ENCODE results near the gene SPN. TPM values are rescaled to one million over a fixed set of nuclear protein-coding genes. Genes with fewer than 3 reads are reported as not detected.
"Not testable (repeated sequence)": the region's sequence is repeated elsewhere in the genome, so short reads cannot be mapped to it uniquely, and the experiment has no call there.

The SPN gene
- total RNA-seq, 1 experiment from 2014 or later, result 0.48 TPM

GRCh38 chr16:29678691-29679267 is 15.7 kb downstream of the SPN start, which contains the start of gene QPRT:
TSS of gene QPRT (plus strand) at chr16:29679180. CDS start at chr16:29679198, 18 bp downstream.
- Histone ChIP-seq H3K4me3 (ENCODE audit: insufficient read depth, low read depth, low read length) (peak within 1 kb of the TSS; percentile 60), H3K36me3 (replicated peaks; ENCODE audit: control insufficient read depth, insufficient read depth, low read length) (no peaks in the 10 kb centered on the region; the same call in none of the 2 replicates), H3K27me3 (ENCODE audit: control insufficient read depth, insufficient read depth, low read length) (no peaks in the 10 kb centered on the region)
- peak; percentile 95 for DNase-seq

- Histone ChIP-seq H3K27me3 (ENCODE audit: control insufficient read depth, insufficient read depth, low read length) (no peaks in the 10 kb centered on the region), H3K36me3 (replicated peaks; ENCODE audit: control insufficient read depth, insufficient read depth, low read length) (no peaks in the 10 kb centered on the region; the same call in none of the 2 replicates), H3K4me3 (ENCODE audit: insufficient read depth, low read depth, low read length) (0 out of 2 replicates have a peak overlapping the region, but pooled peaks have one; percentile 2)
- no peak for DNase-seq
These were observed 17.1 kb downstream of the SPN start for GRCh38 chr16:29680180-29680598.

GRCh38 chr16:29683543-29684090 is 20.6 kb downstream of the SPN start:
- Histone ChIP-seq H3K36me3 (replicated peaks; ENCODE audit: control insufficient read depth, insufficient read depth, low read length) (no peaks in the 10 kb centered on the region; the same call in none of the 2 replicates), H3K27me3 (ENCODE audit: control insufficient read depth, insufficient read depth, low read length) (no peaks in the 10 kb centered on the region), H3K4me3 (ENCODE audit: insufficient read depth, low read depth, low read length) (no peak overlapping the region)
- no peak for DNase-seq

GRCh38 chr16:29684679-29685078 is 21.6 kb downstream of the SPN start:
- Histone ChIP-seq H3K4me3 (ENCODE audit: insufficient read depth, low read depth, low read length) (no peak overlapping the region), H3K27me3 (ENCODE audit: control insufficient read depth, insufficient read depth, low read length) (no peaks in the 10 kb centered on the region), H3K36me3 (replicated peaks; ENCODE audit: control insufficient read depth, insufficient read depth, low read length) (no peaks in the 10 kb centered on the region; the same call in none of the 2 replicates)
- peak; percentile 30 for DNase-seq

GRCh38 chr16:29686740-29687332 is 23.8 kb downstream of the SPN start:
- no peaks in the 10 kb centered on the region; the same call in none of the 2 replicates for H3K36me3 ChIP-seq (replicated peaks; ENCODE audit: control insufficient read depth, insufficient read depth, low read length)
- no peak for DNase-seq
- H3K4me3 ChIP-seq (ENCODE audit: insufficient read depth, low read depth, low read length), result no peak overlapping the region
- no peaks in the 10 kb centered on the region for H3K27me3 ChIP-seq (ENCODE audit: control insufficient read depth, insufficient read depth, low read length)

GRCh38 chr16:29687755-29688154 is 24.7 kb downstream of the SPN start:
- H3K36me3 ChIP-seq (replicated peaks; ENCODE audit: control insufficient read depth, insufficient read depth, low read length), result no peaks in the 10 kb centered on the region; the same call in none of the 2 replicates

GRCh38 chr16:29688172-29688571 is 25.1 kb downstream of the SPN start:
- H3K4me3 ChIP-seq (ENCODE audit: insufficient read depth, low read depth, low read length), result no peak overlapping the region
- peak; percentile 52 for DNase-seq
- H3K36me3 ChIP-seq (replicated peaks; ENCODE audit: control insufficient read depth, insufficient read depth, low read length), result no peaks in the 10 kb centered on the region; the same call in none of the 2 replicates
- no peaks in the 10 kb centered on the region for H3K27me3 ChIP-seq (ENCODE audit: control insufficient read depth, insufficient read depth, low read length)

More at GRCh38 chr16:29687755-29688154, 24.7 kb downstream of the SPN start:
- Histone ChIP-seq H3K27me3 (ENCODE audit: control insufficient read depth, insufficient read depth, low read length) (no peaks in the 10 kb centered on the region), H3K4me3 (ENCODE audit: insufficient read depth, low read depth, low read length) (no peak overlapping the region)
- DNase-seq, result no peak

GRCh38 chr16:29689490-29690351 is 26.7 kb downstream of the SPN start:
- not testable (repeated sequence) for DNase-seq; H3K27me3 ChIP-seq (ENCODE audit: control insufficient read depth, insufficient read depth, low read length); H3K4me3 ChIP-seq (ENCODE audit: insufficient read depth, low read depth, low read length); H3K36me3 ChIP-seq (replicated peaks; ENCODE audit: control insufficient read depth, insufficient read depth, low read length)

GRCh38 chr16:29692606-29693005 is 29.6 kb downstream of the SPN start:
- not testable (repeated sequence) for H3K36me3 ChIP-seq (replicated peaks; ENCODE audit: control insufficient read depth, insufficient read depth, low read length); H3K27me3 ChIP-seq (ENCODE audit: control insufficient read depth, insufficient read depth, low read length); H3K4me3 ChIP-seq (ENCODE audit: insufficient read depth, low read depth, low read length)
- peak; percentile 17 for DNase-seq

- Histone ChIP-seq H3K36me3 (replicated peaks; ENCODE audit: control insufficient read depth, insufficient read depth, low read length) (peaks cover 7% of the 10 kb centered on the region), H3K27me3 (ENCODE audit: control insufficient read depth, insufficient read depth, low read length) (no peaks in the 10 kb centered on the region), H3K4me3 (ENCODE audit: insufficient read depth, low read depth, low read length) (no peak overlapping the region)
- peak; percentile 46 for DNase-seq
These were observed 31.5 kb downstream of the SPN start for GRCh38 chr16:29694384-29695195.

- H3K36me3 ChIP-seq (replicated peaks; ENCODE audit: control insufficient read depth, insufficient read depth, low read length); H3K27me3 ChIP-seq (ENCODE audit: control insufficient read depth, insufficient read depth, low read length); DNase-seq; H3K4me3 ChIP-seq (ENCODE audit: insufficient read depth, low read depth, low read length): not testable (repeated sequence)
These were observed 32.6 kb downstream of the SPN start for GRCh38 chr16:29695675-29696074.

- peak; percentile 32 for DNase-seq
- Histone ChIP-seq H3K4me3 (ENCODE audit: insufficient read depth, low read depth, low read length) (no peak overlapping the region), H3K27me3 (ENCODE audit: control insufficient read depth, insufficient read depth, low read length) (no peaks in the 10 kb centered on the region), H3K36me3 (replicated peaks; ENCODE audit: control insufficient read depth, insufficient read depth, low read length) (peaks cover 7% of the 10 kb centered on the region)
These were observed 33.9 kb downstream of the SPN start for GRCh38 chr16:29696881-29697331.

GRCh38 chr16:29697391-29697790 is 34.3 kb downstream of the SPN start:
- Histone ChIP-seq H3K4me3 (ENCODE audit: insufficient read depth, low read depth, low read length) (no peak overlapping the region), H3K36me3 (replicated peaks; ENCODE audit: control insufficient read depth, insufficient read depth, low read length) (peaks cover 7% of the 10 kb centered on the region), H3K27me3 (ENCODE audit: control insufficient read depth, insufficient read depth, low read length) (no peaks in the 10 kb centered on the region)
- DNase-seq, result no peak

- Histone ChIP-seq H3K36me3 (replicated peaks; ENCODE audit: control insufficient read depth, insufficient read depth, low read length) (peaks cover 7% of the 10 kb centered on the region), H3K4me3 (ENCODE audit: insufficient read depth, low read depth, low read length) (no peak overlapping the region), H3K27me3 (ENCODE audit: control insufficient read depth, insufficient read depth, low read length) (no peaks in the 10 kb centered on the region)
- no peak for DNase-seq
These were observed 35.0 kb downstream of the SPN start for GRCh38 chr16:29698042-29698441.

Data from H7 (cell line).